AG08395 (cell line): ENCODE measurements around the gene OBSCN.

Experiments used
- DNase-seq: peaks from one replicate; pipeline ENCODE4 v3.0.0; 2012; ENCODE audit warnings: mixed read lengths, low spot score

Gene OBSCN

GRCh38 chr1:228307218-228308023 is 99.6 kb downstream of the OBSCN start:
- DNase-seq = no peak

GRCh38 chr1:228308085-228308601 is 100.3 kb downstream of the OBSCN start:
- DNase-seq = no peak

GRCh38 chr1:228308628-228309325 is 100.9 kb downstream of the OBSCN start:
- DNase-seq = no peak

- DNase-seq = no peak
Measured at GRCh38 chr1:228309326-228310067, 101.7 kb downstream of the OBSCN start.

GRCh38 chr1:228310162-228310792 is 102.4 kb downstream of the OBSCN start:
- no peak for DNase-seq

- DNase-seq = no peak
Measured at GRCh38 chr1:228311091-228311490, 103.2 kb downstream of the OBSCN start.

- no peak for DNase-seq
Measured at GRCh38 chr1:228312136-228312764, 104.4 kb downstream of the OBSCN start.

GRCh38 chr1:228313536-228314277 is 105.9 kb downstream of the OBSCN start:
- no peak for DNase-seq

- no peak for DNase-seq
Measured at GRCh38 chr1:228314315-228314657, 106.4 kb downstream of the OBSCN start.

- no peak for DNase-seq
Measured at GRCh38 chr1:228314658-228315483, 107.0 kb downstream of the OBSCN start.

- DNase-seq = no peak
Measured at GRCh38 chr1:228315484-228315944, 107.7 kb downstream of the OBSCN start.

- no peak for DNase-seq
Measured at GRCh38 chr1:228315945-228316588, 108.2 kb downstream of the OBSCN start.

- no peak for DNase-seq
Measured at GRCh38 chr1:228316589-228317387, 108.9 kb downstream of the OBSCN start.

- no peak for DNase-seq
Measured at GRCh38 chr1:228317411-228317828, 109.6 kb downstream of the OBSCN start.

GRCh38 chr1:228317891-228318810 is 110.3 kb downstream of the OBSCN start:
- DNase-seq = no peak

GRCh38 chr1:228318823-228319241 is 111.0 kb downstream of the OBSCN start:
- no peak for DNase-seq

GRCh38 chr1:228319352-228320088 is 111.7 kb downstream of the OBSCN start:
- DNase-seq = no peak
